ENCODE data around the gene EME1.

Gene EME1

DNA sequence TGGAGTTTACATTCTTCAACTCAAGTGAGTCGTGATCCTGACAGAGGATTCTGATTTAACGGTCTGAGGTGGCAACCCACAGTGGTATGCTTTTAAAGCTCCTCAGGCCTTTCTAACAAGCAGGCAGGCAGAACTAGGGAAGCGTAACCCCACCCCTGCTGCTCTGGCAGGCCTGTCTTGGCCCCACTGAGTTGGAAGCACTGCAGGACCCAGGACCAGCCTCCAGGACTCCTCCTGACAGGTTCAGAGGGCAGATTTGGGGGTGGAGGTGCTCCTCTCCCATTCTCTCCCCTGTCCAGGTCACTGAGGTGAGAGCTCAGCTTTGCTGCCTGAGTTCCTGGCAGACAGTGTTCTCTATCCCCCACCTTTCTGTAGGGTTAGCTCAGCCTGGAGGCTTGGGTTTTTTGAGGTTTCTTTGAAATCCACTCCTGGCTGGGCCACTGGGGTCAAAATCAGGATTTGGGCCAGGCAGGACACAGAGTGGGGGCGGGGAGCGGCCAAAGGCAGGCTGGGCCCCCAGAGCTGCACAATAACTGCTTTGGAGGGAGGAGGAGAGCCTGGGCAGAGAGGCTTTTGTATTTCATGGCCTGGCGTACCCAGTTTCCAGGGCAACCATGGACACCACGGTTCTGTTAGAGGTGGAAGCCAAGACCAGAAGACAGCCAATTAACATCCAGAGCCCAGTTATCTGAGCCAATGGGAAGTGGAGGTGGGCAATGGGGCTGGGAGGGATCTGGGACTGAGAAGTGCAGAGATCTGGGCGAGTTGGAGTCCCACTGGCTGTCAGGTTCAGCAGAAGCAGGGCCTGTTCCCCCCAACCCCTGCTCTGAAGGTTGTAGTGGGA is 9.6 kb upstream of the EME1 start:
- DNase-seq (ENCODE audit: low read depth in 2 of 2): no peak

DNA sequence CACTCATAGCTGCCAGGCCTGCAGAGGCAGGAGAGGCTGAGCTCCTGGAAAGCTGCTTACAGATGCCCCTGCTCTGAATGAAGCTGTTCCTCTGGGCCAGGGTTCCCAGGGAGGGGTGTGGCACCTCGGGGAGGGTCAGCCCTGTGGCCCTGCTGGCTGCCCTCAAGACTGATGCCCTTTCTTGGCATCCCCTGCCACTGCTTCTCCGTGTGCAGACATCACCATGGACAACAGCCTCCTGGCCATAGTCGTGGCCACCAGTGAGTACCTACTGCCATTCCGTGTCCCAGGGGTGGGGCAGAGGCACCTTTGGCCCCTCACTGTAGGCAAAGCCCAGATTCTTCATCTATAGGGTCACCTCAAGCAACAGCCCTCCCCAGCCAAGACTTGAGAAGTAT is 9.0 kb upstream of the EME1 start:
- DNase-seq (ENCODE audit: low read depth in 2 of 2): no peak

GRCh38 chr17:50364715-50365114 is 8.3 kb upstream of the EME1 start:
- DNase-seq (ENCODE audit: low read depth in 2 of 2): no peak

GRCh38 chr17:50365165-50365564 is 7.9 kb upstream of the EME1 start:
- no peak for DNase-seq (ENCODE audit: low read depth in 2 of 2)

DNA sequence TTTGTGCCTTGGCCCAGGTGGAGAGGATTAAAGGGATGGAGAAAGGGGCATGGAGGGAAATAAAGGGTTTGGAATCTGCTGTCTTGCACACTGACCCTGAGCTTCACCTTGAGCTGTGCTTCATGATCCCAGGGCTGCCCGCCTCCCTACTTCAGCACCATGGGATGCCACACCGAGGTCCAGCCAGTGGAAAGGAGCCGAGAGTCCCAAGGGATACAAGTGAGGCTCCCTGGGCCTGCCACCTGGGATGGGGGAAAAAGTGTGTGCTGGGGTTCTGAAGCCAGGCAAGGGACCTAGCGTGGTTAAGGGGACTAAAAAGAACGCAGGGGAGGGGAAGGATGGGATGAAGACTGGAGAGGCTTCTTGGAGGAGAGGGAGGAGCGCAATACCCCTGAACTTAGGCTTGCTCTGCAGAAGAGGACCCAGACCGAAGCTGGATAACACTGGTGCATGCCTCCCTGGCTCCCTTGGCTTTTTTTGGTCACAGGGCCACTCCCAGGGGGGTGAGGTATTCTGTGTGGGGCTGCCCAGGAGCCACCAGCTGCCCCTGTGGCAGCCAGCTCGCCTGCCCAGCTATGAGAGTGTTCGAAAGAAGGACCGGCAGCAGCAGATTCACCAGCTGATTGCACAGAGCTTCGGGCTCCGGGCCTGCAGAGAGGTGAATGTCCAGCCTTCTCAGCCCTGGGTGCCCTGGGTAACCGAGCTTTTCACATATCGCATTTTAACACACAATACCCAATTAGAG is 7.2 kb upstream of the EME1 start:
- DNase-seq (ENCODE audit: low read depth in 2 of 2): no peak

DNA sequence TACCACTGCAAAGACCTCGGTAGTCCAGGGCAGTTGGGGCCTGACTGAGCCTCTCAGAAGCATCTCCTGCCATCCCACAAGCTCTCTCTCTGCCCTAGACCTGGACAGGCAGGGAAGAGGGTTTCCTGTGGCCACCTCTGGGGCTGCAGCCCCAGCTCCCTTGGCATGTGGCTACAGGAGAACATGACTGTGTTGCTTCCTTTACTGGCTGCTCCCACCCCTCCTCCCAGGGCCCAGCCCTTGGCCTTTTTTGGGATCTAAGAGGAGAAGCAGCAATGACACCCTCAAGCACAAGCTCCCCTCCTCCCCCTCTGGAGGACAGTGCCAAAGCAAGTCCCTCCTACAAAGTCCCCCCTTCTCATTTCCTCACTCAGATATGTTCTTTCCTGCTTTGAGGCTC is 5.6 kb upstream of the EME1 start:
- DNase-seq (ENCODE audit: low read depth in 2 of 2): no peak

GRCh38 chr17:50370052-50370451 is 3.0 kb upstream of the EME1 start:
- no peak for DNase-seq (ENCODE audit: low read depth in 2 of 2)

- DNase-seq (ENCODE audit: low read depth in 2 of 2): no peak
These were observed 1.5 kb upstream of the EME1 start for GRCh38 chr17:50371526-50371925.

DNA sequence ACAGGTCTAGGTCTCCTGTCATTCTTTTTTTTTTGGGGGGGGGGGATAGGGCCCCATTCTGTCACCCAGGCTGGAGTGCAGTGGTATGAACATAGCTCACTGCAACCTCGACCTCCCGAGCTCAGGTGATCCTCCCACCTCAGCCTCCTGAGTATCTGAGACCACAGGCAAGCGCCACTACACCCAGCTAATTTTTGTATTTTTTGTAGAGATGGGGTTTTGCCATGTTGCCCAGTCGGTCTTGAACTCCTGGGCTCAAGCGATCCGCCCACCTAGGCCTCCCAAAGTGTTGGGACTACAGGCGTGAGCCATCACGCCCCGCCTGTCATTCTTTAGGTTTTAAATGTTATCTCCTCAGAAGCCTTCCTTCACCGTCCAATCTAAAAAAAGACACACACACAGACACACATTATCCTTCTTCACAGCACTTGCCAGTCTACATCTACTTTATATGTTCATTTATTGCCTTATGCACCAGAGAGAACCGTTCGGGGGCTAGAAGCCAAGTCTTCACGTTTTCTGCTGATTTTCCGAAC is 739 bp upstream of the EME1 start:
- no peak for DNase-seq (ENCODE audit: low read depth in 2 of 2)

DNA sequence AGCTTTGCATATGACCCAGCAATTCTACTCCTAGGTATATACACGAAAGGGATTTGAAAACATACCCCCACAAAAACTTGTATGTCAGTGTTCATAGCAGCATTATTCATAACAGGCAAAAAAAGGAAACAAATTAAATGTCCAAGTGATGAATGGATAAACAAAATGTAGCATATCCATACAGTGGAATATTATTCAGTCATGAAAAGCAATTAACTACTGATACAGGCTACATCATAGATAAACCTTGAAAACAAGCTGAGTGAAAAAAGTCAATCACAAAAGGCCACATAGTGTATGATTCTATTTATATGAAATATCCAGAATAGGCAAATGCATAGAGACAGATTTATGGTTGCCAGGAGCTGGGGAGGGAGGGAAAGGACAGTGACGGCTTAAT is 676 bp downstream of the EME1 start:
- no peak for DNase-seq (ENCODE audit: low read depth in 2 of 2)

DNA sequence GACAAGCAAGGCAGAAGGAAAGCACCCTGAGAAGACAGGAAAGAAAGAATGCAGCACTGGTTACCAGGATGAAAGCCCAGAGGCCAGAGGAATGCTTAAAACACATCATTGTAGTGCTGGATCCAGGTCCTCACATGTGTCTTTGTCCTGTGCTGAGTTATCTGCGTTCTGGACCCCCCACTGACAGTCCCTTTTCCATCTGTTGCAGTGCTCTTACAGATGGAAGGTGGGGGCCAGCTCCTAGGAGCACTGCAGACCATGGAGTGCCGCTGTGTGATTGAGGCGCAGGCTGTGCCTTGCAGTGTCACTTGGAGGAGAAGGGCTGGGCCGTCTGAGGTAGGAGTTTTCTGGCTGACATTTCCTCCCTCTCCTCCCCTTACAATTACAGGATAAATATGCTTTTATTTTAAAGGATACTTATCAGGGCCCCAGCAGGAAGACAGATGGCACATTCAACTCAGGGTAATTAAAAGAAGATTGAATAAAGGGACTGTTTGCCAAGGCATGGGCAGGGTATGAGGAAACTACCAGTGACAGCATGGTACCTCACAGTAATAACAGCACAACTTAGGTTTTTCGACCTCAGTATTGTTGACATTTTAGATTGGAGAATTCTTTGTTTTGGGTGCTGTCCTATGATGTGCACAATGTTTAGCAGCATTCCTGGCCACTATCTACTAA is 3.0 kb downstream of the EME1 start:
- DNase-seq (ENCODE audit: low read depth in 2 of 2): no peak

DNA sequence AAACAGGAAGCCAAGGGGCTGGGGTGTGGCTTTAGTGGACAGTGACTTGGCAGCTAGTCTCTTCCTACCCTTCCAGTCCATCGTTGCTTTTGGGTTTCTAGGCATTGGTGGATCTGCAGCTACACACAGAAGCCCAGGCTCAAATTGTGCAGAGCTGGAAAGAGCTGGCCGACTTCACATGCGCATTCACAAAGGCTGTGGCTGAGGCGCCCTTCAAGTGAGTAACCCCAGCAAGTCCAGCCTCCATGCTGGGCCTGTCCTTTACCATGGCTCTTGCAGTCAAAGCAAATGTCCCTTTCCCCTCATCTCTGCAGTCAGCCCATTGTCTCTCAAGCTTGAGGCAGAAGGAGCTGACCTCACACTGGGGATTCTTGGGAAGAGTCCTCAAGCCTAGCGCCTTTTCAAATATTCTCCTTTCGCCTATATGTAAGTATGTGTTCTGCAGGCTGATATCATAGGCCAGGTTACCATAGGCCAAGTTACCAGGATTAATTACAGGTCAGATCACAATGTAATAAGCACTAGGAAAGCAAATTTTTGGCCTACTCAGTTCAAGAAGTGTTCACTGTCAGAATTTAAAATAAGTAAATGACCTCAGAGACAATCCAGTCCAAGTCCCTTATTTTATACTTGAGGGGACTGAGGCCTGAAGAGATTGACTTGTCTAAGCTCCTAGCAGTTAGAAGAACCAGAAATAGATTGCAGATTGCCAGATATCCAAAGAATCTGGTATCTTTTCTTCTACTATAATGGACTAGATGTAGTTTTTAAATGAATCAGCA is 6.5 kb downstream of the EME1 start:
- no peak for DNase-seq (ENCODE audit: low read depth in 2 of 2)

GRCh38 chr17:50380369-50381259 is 7.6 kb downstream of the EME1 start:
- no peak for DNase-seq (ENCODE audit: low read depth in 2 of 2)

GRCh38 chr17:50381260-50381815 is 8.3 kb downstream of the EME1 start:
- DNase-seq (ENCODE audit: low read depth in 2 of 2): no peak

- DNase-seq (ENCODE audit: low read depth in 2 of 2): no peak
These were observed 8.9 kb downstream of the EME1 start for GRCh38 chr17:50381920-50382319.

- no peak for DNase-seq (ENCODE audit: low read depth in 2 of 2)
These were observed 9.9 kb downstream of the EME1 start for GRCh38 chr17:50382931-50383330.

DNA sequence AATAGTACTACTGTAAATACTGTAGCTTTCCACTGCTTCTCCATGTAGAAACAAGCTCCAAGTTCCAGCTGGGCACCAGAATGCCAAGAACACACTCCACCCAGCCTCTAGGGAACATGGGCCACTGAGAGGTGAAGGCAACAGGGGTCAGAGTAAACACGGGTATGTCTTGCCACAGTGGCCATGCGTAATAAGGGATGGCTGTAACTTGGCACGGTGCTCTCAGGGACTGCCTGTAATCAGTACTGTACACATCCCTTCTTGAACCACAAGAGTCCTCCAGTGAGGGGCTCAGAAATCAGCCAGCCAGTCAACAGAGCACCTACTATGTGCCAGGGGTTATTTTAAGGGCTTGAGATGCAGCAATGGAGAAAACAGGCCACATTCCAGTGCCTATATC is 13.5 kb downstream of the EME1 start:
- DNase-seq (ENCODE audit: low read depth in 2 of 2): no peak

GRCh38 chr17:50388728-50389127 is 15.7 kb downstream of the EME1 start:
- DNase-seq (ENCODE audit: low read depth in 2 of 2): no peak

DNA sequence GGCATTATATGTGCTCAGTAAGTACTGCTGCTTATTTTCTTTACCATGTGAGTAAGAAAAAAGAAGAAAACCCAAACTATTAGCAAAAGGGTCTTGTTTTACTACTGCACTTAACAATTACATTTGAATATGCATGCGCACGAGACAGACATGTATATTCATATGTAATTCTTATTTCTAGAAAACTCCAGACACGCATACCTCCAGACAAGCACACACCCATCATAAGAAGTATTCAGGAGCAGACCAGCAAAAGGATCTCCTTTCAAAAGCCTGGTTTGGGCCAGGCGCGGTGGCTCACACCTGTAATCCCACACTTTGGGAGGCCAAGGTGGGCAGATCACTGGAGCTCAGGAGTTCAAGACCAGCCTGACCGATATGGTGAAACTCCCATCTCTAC is 16.5 kb downstream of the EME1 start:
- no peak for DNase-seq (ENCODE audit: low read depth in 2 of 2)

DNA sequence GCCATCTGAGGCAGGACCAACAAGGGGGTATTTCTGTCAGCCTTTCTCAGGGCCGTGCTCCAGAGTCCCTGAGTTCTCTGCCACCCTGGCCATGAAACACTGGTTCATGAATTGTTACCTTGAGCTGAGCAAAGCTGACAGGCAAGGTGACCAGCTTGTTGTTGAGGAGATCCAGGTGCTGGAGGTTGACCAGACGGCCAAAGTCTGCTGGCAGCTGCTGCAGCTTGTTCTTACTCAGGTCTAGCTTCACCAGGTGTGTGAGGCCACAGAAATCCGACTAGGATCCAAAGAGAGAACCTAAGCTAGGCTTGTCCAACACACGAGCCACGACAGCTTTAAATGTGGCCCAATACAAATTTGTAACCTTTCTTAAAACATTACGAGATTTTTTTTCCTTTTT is 19.6 kb downstream of the EME1 start:
- DNase-seq (ENCODE audit: low read depth in 2 of 2): no peak

Measured in stimulated activated CD8-positive, alpha-beta memory T cell treated with anti-CD3 and anti-CD28 coated beads, Interleukin-15, amount 100 ng/mL, for 4 hours (primary cell).